GM12878 (cell line): ENCODE measurements around the gene DLG2. TPM values are rescaled to one million over a fixed set of nuclear protein-coding genes. Genes with fewer than 3 reads are reported as not detected.

ENCODE experiments used
- ATAC-seq: fragments of 200-7000 bp; cut with Tn5 transposase; 3 replicates; pipeline ENCODE4 v1.9.1; 2020; ENCODE audit warnings: mild to moderate bottlenecking, moderate library complexity
- BruUV-seq: library from RNA; stranded (reverse); fragments of 400-500 nt; replicated peaks from 2 replicates; lab custom pipeline; 2021; lab: Mats Ljungman, UMichigan
- CTCF ChIA-PET: fragments of 300-600 bp; sonication (Branson Sonifier 250); formaldehyde crosslinking; extraction: SDS; loops from one replicate; lab custom pipeline; 2021; ENCODE audit warnings: inconsistent platforms; lab: Yijun Ruan, JAX
- POLR2A ChIA-PET: fragments of 350-600 bp; formaldehyde crosslinking; extraction: SDS; loops from one replicate; lab custom pipeline; 2021; ENCODE audit warnings: inconsistent platforms; lab: Charles Lee
- RAD21 ChIA-PET: fragments of 300-600 bp; sonication (Branson Sonifier 250); formaldehyde crosslinking; loops from one replicate; lab custom pipeline; 2023; ENCODE audit warnings: antibody characterized with exemption; ENCODE audit not compliant: unreplicated experiment; lab: Charles Lee
- SMC1A ChIA-PET: fragments of 300-600 bp; sonication (Branson Sonifier 250); formaldehyde crosslinking; loops from one replicate; lab custom pipeline; 2023; ENCODE audit not compliant: unreplicated experiment, uncharacterized antibody; lab: Charles Lee
- DNase-seq: peaks from one replicate; pipeline ENCODE4 v3.0.0-alpha.2; 2011; ENCODE audit warnings: low read depth, low spot score
- FAIRE-seq: peaks from 3 replicates; lab custom pipeline; 2011; peaks lifted over from hg19 to GRCh38; lab: Jason Lieb, UNC
- H2AFZ ChIP-seq: 2 replicates; pipeline ENCODE4 v1.6.0; 2011; ENCODE audit warnings: low read depth, low read length, control low read depth; ENCODE audit not compliant: control insufficient read depth
- H3K27ac ChIP-seq: 2 replicates; pipeline ENCODE4 v1.5.1; 2011; ENCODE audit warnings: control low read depth; ENCODE audit not compliant: control insufficient read depth, insufficient read depth
- H3K27me3 ChIP-seq, 2 experiments: replicated peaks in 1 of 2; 2 replicates each; pipeline versions ENCODE4 v1.6.0 to v1.6.1; 2011; ENCODE audit warnings: low read length in 1 of 2; ENCODE audit not compliant: control insufficient read depth in 2 of 2, insufficient read depth in 2 of 2
- H3K36me3 ChIP-seq, 2 experiments: 2 replicates each; pipeline ENCODE4 v1.5.1; 2011; ENCODE audit warnings: low read length in 1 of 2; ENCODE audit not compliant: control insufficient read depth in 2 of 2, insufficient read depth in 2 of 2
- H3K4me1 ChIP-seq: 2 replicates; pipeline ENCODE4 v1.6.1; 2011; ENCODE audit warnings: mild to moderate bottlenecking, low read length, moderate library complexity, mixed read lengths; ENCODE audit not compliant: control insufficient read depth, insufficient read depth
- H3K4me2 ChIP-seq: 2 replicates; pipeline ENCODE4 v1.6.0; 2011; ENCODE audit warnings: control low read depth; ENCODE audit not compliant: control insufficient read depth, insufficient read depth
- H3K4me3 ChIP-seq: fragments of 200-600 bp; sonication (generic); 2 replicates; pipeline ENCODE4 v1.5.1; 2016
- H3K79me2 ChIP-seq: 2 replicates; pipeline ENCODE4 v1.6.0; 2011; ENCODE audit warnings: low read length; ENCODE audit not compliant: control insufficient read depth, insufficient read depth
- H3K9ac ChIP-seq: 2 replicates; pipeline ENCODE4 v1.8.0; 2011; ENCODE audit warnings: low read length, control low read depth, mixed read lengths; ENCODE audit not compliant: control insufficient read depth, insufficient read depth
- H3K9me3 ChIP-seq: replicated peaks from 3 replicates; pipeline ENCODE4 v1.5.1; 2011; ENCODE audit warnings: mild to moderate bottlenecking, low read length; ENCODE audit not compliant: control insufficient read depth, insufficient read depth
- H4K20me1 ChIP-seq: 2 replicates; pipeline ENCODE4 v1.6.0; 2011; ENCODE audit not compliant: control insufficient read depth, insufficient read depth
- ATF3 ChIP-seq: IDR thresholded peaks from 2 replicates; pipeline ENCODE4 v1.6.1; 2011; ENCODE audit warnings: low read depth, mild to moderate bottlenecking, low read length, moderate library complexity, borderline replicate concordance; ENCODE audit errors: extremely low read depth
- BACH1 ChIP-seq: fragments of 450-650 bp; IDR thresholded peaks from 2 replicates; pipeline ENCODE4 v1.6.1; 2017; ENCODE audit warnings: mild to moderate bottlenecking, borderline replicate concordance
- BHLHE40 ChIP-seq, 2 experiments: fragments of 450-650 bp in 1 of 2; IDR thresholded peaks; 2 replicates each; pipeline ENCODE4 v1.6.1; 2011 to 2017; ENCODE audit warnings: low read depth in 2 of 2, borderline replicate concordance in 1 of 2, improper control_type of control experiment in 1 of 2, low read length in 1 of 2, mild to moderate bottlenecking in 1 of 2
- BMI1 ChIP-seq: fragments of 450-650 bp; IDR thresholded peaks from 2 replicates; pipeline ENCODE4 v1.6.1; 2016; ENCODE audit warnings: mild to moderate bottlenecking, moderate library complexity, borderline replicate concordance
- E2F4 ChIP-seq: IDR thresholded peaks from 2 replicates; pipeline ENCODE4 v1.6.1; 2012; ENCODE audit warnings: low read depth, low read length, improper control_type of control experiment
- E2F8 ChIP-seq: fragments of 450-650 bp; IDR thresholded peaks from 2 replicates; pipeline ENCODE4 v1.6.1; 2018; ENCODE audit warnings: mild to moderate bottlenecking, low read depth, moderate library complexity; ENCODE audit not compliant: partially characterized antibody
- MEF2A ChIP-seq: IDR thresholded peaks from 2 replicates; pipeline ENCODE4 v1.6.1; 2011; ENCODE audit warnings: low read depth, mild to moderate bottlenecking, low read length, moderate library complexity; ENCODE audit not compliant: insufficient read depth
- ZNF592 ChIP-seq: fragments of 450-650 bp; IDR thresholded peaks from 2 replicates; pipeline ENCODE4 v1.6.1; 2017; ENCODE audit warnings: mild to moderate bottlenecking, moderate library complexity
- in situ Hi-C: fragments of 300-500 bp; cut with MboI; formaldehyde crosslinking; loops from 9 replicates; pipeline ENCODE4 v1.14.3; 2018; ENCODE audit warnings: mixed read lengths
- intact Hi-C: fragments of 100-400 bp; cut with micrococcal nuclease; formaldehyde crosslinking; loops from one replicate; pipeline ENCODE4 v1.14.2; 2022; ENCODE audit not compliant: unreplicated experiment
- polyA plus RNA-seq, 11 experiments: library from polyadenylated mRNA; depleted of rRNA in 4 of 11; unstranded in 6 of 11; stranded (reverse) in 5 of 11; fragments of >200 nt; fragmentation: Nextera tagmentation in 4 of 11; fragmentation: Illumina TruSeq in 1 of 11; extraction: Ambion mirVana in 4 of 11; extraction: Trizol in 1 of 11; gene quantifications; 1 replicate in 1 of 11; 2 replicates in 10 of 11; pipeline versions ENCODE4 v1.2.1 to v1.2.3, GENCODE V29; 2011 to 2016; ENCODE audit warnings: inconsistent platforms in 2 of 11, missing spikeins in 2 of 11, low read depth in 1 of 11
- total RNA-seq, 4 experiments: library from RNA; depleted of rRNA in 3 of 4; stranded (reverse); fragments of >200 nt in 3 of 4; fragmentation: Illumina TruSeq in 1 of 4; extraction: Trizol in 1 of 4; gene quantifications; 2 replicates each; pipeline versions ENCODE4 v1.2.1 to v1.2.3, GENCODE V29; 2013 to 2021
- TF ChIP-seq, protein P1 (sequence below): fragments of 450-650 bp; formaldehyde crosslinking; IDR thresholded peaks from 2 replicates; pipeline ENCODE4 v1.4.0; 2022; ENCODE audit warnings: mild to moderate bottlenecking, moderate library complexity

Gene DLG2
- total and polyA plus RNA-seq, 10 of the 15 experiments (the other 5 are each of a cell fraction or from before 2014, with no cell fraction given): 0.09 to 0.98 (median 0.35) TPM

GRCh38 chr11:83948200-83948599, 1678.9 kb downstream of the DLG2 start:
- SMC1A ChIA-PET: interaction anchor here (0.7 to 1.0 kb wide), 2 partner anchors 17 to 27 kb away, joined by 3 read pairs; no protein-coding TSS in a partner anchor
- no peak overlapping the region for H3K9ac ChIP-seq
- H3K36me3 ChIP-seq: no peaks in the 10 kb centered on the region
- in situ Hi-C loops: no loop called here
- H3K9me3 ChIP-seq: no peaks in the 10 kb centered on the region; the same call in 2 of the 3 replicates
- H3K4me2 ChIP-seq: no peak overlapping the region
- FAIRE-seq: no peak
- H3K27ac ChIP-seq: no peak overlapping the region
- intact Hi-C loops: no loop called here
- H2AFZ ChIP-seq: no peak overlapping the region
- no peak overlapping the region for H3K4me3 ChIP-seq
- no peaks in the 10 kb centered on the region for H3K79me2 ChIP-seq
- H3K4me1 ChIP-seq: no peaks in the 10 kb centered on the region
- BruUV-seq: no TSS peak
- ATAC-seq: no peak
- H4K20me1 ChIP-seq: no peaks in the 10 kb centered on the region
- POLR2A ChIA-PET: no interaction called here
- no peak for DNase-seq
- RAD21 ChIA-PET: no interaction called here
- no peaks in the 10 kb centered on the region for H3K27me3 ChIP-seq
- CTCF ChIA-PET: interaction anchor here (0.5 to 1.0 kb wide), 3 partner anchors 8 to 1320 kb away, joined by 3 read pairs; no protein-coding TSS in a partner anchor
- TF ChIP-seq MEF2A (no peak), ZNF592 (no peak), BMI1 (no peak), E2F4 (no peak), E2F8 (no peak), BACH1 (no peak), BHLHE40 (IDR thresholded peaks at IDR 0.05; ENCODE audit: borderline replicate concordance in 1 of 2, low read depth in 2 of 2, low read length in 1 of 2) (no peak), ATF3 (no peak)
- TF ChIP-seq, protein P1, sequence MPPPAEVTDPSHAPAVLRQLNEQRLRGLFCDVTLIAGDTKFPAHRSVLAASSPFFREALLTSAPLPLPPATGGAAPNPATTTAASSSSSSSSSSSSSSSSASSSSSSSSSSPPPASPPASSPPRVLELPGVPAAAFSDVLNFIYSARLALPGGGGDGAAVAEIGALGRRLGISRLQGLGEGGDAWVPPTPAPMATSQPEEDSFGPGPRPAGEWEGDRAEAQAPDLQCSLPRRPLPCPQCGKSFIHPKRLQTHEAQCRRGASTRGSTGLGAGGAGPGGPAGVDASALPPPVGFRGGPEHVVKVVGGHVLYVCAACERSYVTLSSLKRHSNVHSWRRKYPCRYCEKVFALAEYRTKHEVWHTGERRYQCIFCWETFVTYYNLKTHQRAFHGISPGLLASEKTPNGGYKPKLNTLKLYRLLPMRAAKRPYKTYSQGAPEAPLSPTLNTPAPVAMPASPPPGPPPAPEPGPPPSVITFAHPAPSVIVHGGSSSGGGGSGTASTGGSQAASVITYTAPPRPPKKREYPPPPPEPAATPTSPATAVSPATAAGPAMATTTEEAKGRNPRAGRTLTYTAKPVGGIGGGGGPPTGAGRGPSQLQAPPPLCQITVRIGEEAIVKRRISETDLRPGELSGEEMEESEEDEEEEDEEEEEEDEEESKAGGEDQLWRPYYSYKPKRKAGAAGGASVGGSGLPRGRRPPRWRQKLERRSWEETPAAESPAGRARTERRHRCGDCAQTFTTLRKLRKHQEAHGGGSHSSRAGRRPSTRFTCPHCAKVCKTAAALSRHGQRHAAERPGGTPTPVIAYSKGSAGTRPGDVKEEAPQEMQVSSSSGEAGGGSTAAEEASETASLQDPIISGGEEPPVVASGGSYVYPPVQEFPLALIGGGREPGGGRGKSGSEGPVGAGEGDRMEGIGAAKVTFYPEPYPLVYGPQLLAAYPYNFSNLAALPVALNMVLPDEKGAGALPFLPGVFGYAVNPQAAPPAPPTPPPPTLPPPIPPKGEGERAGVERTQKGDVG (CRISPR knock-in tag): no peak
